ENCODE data around the gene CARMIL3. TPM values are rescaled to one million over a fixed set of nuclear protein-coding genes. Genes with fewer than 3 reads are reported as not detected.

CARMIL3 gene
- total RNA-seq, 1 donor from 2014 or later, result 0.95 TPM

DNA sequence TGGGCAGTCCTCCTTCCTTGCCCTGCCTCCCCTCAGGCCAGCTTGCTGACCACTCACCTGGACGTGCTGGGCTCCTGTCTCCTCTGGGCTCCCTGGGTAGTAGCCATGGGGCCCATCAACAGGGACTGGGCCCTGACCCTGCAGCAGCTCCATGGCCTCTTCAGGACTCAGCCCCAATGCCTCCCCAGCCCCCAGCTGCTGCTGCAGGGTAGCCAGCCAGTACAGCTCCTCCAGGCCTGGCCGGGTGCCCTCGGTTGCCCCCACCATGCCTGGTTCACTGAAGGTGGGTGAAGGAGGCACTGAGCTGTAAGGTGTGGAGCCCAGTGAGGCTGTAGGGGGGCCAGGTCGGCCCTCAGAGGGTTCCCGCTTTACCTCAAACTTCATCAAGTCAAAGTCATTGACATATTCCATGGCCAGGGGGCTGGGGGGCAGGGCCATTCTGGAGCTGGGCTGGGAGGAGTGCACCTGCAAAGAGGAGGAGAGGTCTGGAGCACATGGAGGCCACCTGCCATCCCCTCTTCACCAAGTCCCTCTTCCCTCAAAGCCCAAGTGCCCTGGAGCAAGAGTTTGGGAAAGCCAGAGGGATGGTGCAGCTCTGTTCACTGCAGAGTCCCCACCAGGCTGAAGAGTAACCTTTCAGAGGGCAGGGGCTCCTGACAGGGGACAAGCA lies 30.7 kb downstream of the CARMIL3 start:
- H3K27me3 ChIP-seq (ENCODE audit: low read depth), result peaks cover 23% of the 10 kb centered on the region
- no peak overlapping the region for H3K27ac ChIP-seq
- H3K9me3 ChIP-seq, result no peaks in the 10 kb centered on the region
- ATAC-seq, result no peak
- TF ChIP-seq, protein P1, sequence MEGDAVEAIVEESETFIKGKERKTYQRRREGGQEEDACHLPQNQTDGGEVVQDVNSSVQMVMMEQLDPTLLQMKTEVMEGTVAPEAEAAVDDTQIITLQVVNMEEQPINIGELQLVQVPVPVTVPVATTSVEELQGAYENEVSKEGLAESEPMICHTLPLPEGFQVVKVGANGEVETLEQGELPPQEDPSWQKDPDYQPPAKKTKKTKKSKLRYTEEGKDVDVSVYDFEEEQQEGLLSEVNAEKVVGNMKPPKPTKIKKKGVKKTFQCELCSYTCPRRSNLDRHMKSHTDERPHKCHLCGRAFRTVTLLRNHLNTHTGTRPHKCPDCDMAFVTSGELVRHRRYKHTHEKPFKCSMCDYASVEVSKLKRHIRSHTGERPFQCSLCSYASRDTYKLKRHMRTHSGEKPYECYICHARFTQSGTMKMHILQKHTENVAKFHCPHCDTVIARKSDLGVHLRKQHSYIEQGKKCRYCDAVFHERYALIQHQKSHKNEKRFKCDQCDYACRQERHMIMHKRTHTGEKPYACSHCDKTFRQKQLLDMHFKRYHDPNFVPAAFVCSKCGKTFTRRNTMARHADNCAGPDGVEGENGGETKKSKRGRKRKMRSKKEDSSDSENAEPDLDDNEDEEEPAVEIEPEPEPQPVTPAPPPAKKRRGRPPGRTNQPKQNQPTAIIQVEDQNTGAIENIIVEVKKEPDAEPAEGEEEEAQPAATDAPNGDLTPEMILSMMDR (IDR thresholded peaks at IDR 0.05), result no peak
- H3K4me1 ChIP-seq, result peaks cover 14% of the 10 kb centered on the region
- no peak overlapping the region for H3K4me3 ChIP-seq
- no peaks in the 10 kb centered on the region for H3K36me3 ChIP-seq
- intact Hi-C loops (cut with DNase I), result no loop called here
- DNase-seq, result peak; percentile 29

- Histone ChIP-seq H3K27me3 (ENCODE audit: low read depth) (peaks cover 23% of the 10 kb centered on the region), H3K27ac (no peak overlapping the region), H3K4me1 (peaks cover 14% of the 10 kb centered on the region), H3K9me3 (no peaks in the 10 kb centered on the region), H3K4me3 (no peak overlapping the region), H3K36me3 (no peaks in the 10 kb centered on the region)
- intact Hi-C loops (cut with DNase I), result no loop called here
- no peak for ATAC-seq
- TF ChIP-seq, protein P1 (IDR thresholded peaks at IDR 0.05), result no peak
- no peak for DNase-seq
These were observed 31.7 kb downstream of the CARMIL3 start for GRCh38 chr14:24083462-24083861.

DNA sequence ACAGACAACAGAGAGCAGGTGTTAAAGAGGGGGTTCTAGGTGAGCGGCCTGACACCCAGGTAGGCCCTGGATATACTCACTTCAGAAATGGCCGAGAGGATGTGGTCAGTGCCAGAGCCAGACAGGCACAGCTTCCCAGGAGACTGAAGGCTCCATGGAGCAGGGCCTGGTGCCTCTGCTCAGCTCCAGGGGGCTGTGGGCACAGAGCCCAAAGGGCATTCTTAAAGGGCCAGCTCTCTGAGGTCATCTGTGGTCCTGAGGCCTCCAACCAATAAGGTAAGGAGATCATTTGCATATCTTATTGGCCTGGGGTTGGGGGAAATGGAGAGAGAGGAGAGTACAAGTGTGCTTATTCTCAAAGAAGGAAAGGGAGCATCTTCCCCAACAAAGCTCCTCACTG lies 32.6 kb downstream of the CARMIL3 start:
- Histone ChIP-seq H3K36me3 (no peaks in the 10 kb centered on the region), H3K4me3 (no peak overlapping the region), H3K9me3 (no peaks in the 10 kb centered on the region), H3K4me1 (peaks cover 14% of the 10 kb centered on the region), H3K27me3 (ENCODE audit: low read depth) (peaks cover 23% of the 10 kb centered on the region), H3K27ac (no peak overlapping the region)
- ATAC-seq, result no peak
- peak; percentile 4 for DNase-seq
- intact Hi-C loops (cut with DNase I), result no loop called here
- TF ChIP-seq, protein P1 (IDR thresholded peaks at IDR 0.05), result no peak

DNA sequence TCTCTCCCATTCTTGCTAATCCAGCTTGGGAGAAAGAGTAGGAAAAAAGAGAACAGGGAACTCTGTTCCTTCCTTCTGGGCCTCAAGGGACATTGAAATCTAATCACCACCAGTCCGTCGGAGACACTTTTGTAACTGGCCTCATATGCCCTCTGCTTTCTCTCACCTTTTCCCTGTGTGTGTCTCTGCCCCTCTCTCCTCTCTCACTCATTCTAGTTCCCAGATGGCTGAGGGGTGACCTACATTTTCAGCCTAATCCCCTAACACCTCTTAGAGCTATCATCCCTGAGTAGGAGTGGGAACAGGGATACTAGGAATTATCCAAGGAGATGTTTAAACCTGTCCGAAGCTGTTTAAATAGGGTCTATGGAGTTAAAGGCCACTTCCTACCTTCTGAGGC lies 33.4 kb downstream of the CARMIL3 start:
- Histone ChIP-seq H3K4me1 (peaks cover 14% of the 10 kb centered on the region), H3K27me3 (ENCODE audit: low read depth) (peaks cover 16% of the 10 kb centered on the region), H3K36me3 (no peaks in the 10 kb centered on the region), H3K27ac (no peak overlapping the region), H3K4me3 (no peak overlapping the region), H3K9me3 (no peaks in the 10 kb centered on the region)
- DNase-seq (no peak), ATAC-seq (no peak)
- intact Hi-C loops (cut with DNase I), result no loop called here
- TF ChIP-seq, protein P1 (IDR thresholded peaks at IDR 0.05), result no peak

GRCh38 chr14:24086193-24086955 lies 34.6 kb downstream of the CARMIL3 start:
- no peak overlapping the region for H3K4me3 ChIP-seq
- H3K4me1 ChIP-seq, result peaks cover 6% of the 10 kb centered on the region
- TF ChIP-seq, protein P1 (IDR thresholded peaks at IDR 0.05), result no peak
- no peak overlapping the region for H3K27ac ChIP-seq
- H3K27me3 ChIP-seq (ENCODE audit: low read depth), result peaks cover 7% of the 10 kb centered on the region
- DNase-seq, result no peak
- intact Hi-C loops (cut with DNase I), result no loop called here
- no peaks in the 10 kb centered on the region for H3K36me3 ChIP-seq
- no peak for ATAC-seq
- no peaks in the 10 kb centered on the region for H3K9me3 ChIP-seq

Measured in lower lobe of right lung (tissue), 2 donors.